ENCODE measurements around the gene SORCS2. TPM values are rescaled to one million over a fixed set of nuclear protein-coding genes. Genes with fewer than 3 reads are reported as not detected.

The SORCS2 gene
- total RNA-seq, 1 donor from 2014 or later, result 5.2 TPM

- Histone ChIP-seq H4K20me1 (ENCODE audit: low read depth) (peaks cover 6% of the 10 kb centered on the region), H3K36me3 (no peaks in the 10 kb centered on the region), H2AFZ (replicated peaks) (no peak overlapping the region), H3K4me2 (no peak overlapping the region), H3K4me1 (peaks cover 22% of the 10 kb centered on the region), H3F3A (ENCODE audit: low read depth) (peaks cover 7% of the 10 kb centered on the region), H3K27ac (no peak overlapping the region), H3K79me2 (ENCODE audit: low read depth) (no peaks in the 10 kb centered on the region), H3K27me3 (no peaks in the 10 kb centered on the region), H3K9me3 (ENCODE audit: low read depth) (no peaks in the 10 kb centered on the region), H3K9ac (no peak overlapping the region), H3K4me3 (no peak overlapping the region)
- Mint-ChIP-seq H3K9me3 (no peaks in the 10 kb centered on the region), H3K36me3 (no peaks in the 10 kb centered on the region), H3K27ac (no peak overlapping the region), H3K4me3 (no peak overlapping the region), H3K27me3 (ENCODE audit: insufficient read depth, low read depth) (peaks cover 5% of the 10 kb centered on the region), H3K4me1 (peaks cover 41% of the 10 kb centered on the region)
- DNase-seq (ENCODE audit: low spot score), result no peak
- TF ChIP-seq, protein P1, sequence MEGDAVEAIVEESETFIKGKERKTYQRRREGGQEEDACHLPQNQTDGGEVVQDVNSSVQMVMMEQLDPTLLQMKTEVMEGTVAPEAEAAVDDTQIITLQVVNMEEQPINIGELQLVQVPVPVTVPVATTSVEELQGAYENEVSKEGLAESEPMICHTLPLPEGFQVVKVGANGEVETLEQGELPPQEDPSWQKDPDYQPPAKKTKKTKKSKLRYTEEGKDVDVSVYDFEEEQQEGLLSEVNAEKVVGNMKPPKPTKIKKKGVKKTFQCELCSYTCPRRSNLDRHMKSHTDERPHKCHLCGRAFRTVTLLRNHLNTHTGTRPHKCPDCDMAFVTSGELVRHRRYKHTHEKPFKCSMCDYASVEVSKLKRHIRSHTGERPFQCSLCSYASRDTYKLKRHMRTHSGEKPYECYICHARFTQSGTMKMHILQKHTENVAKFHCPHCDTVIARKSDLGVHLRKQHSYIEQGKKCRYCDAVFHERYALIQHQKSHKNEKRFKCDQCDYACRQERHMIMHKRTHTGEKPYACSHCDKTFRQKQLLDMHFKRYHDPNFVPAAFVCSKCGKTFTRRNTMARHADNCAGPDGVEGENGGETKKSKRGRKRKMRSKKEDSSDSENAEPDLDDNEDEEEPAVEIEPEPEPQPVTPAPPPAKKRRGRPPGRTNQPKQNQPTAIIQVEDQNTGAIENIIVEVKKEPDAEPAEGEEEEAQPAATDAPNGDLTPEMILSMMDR (IDR thresholded peaks at IDR 0.05), result no peak
- TF ChIP-seq EZH2phosphoT487 (IDR thresholded peaks at IDR 0.05) (no peak), EZH2 (IDR thresholded peaks at IDR 0.05) (no peak)
These were observed 170.0 kb downstream of the SORCS2 start for GRCh38 chr4:7362341-7362740.

GRCh38 chr4:7362862-7363430 lies 170.6 kb downstream of the SORCS2 start:
- no peak for TF ChIP-seq EZH2phosphoT487 (IDR thresholded peaks at IDR 0.05)
- TF ChIP-seq, protein P1 (IDR thresholded peaks at IDR 0.05), result no peak
- no peak for TF ChIP-seq EZH2 (IDR thresholded peaks at IDR 0.05)
- H3K9me3 ChIP-seq (ENCODE audit: low read depth), result no peaks in the 10 kb centered on the region
- H3K27me3 ChIP-seq, result no peaks in the 10 kb centered on the region
- no peak overlapping the region for H3K9ac ChIP-seq
- DNase-seq (ENCODE audit: low spot score), result no peak
- H3K4me1 ChIP-seq, result peaks cover 16% of the 10 kb centered on the region
- peaks cover 6% of the 10 kb centered on the region for H4K20me1 ChIP-seq (ENCODE audit: low read depth)
- no peak overlapping the region for H3K27ac ChIP-seq
- no peaks in the 10 kb centered on the region for H3K36me3 ChIP-seq
- Mint-ChIP-seq H3K9me3 (no peaks in the 10 kb centered on the region), H3K36me3 (no peaks in the 10 kb centered on the region), H3K27me3 (ENCODE audit: insufficient read depth, low read depth) (peaks cover 5% of the 10 kb centered on the region), H3K4me1 (peaks cover 41% of the 10 kb centered on the region), H3K4me3 (no peak overlapping the region), H3K27ac (no peak overlapping the region)
- H3K4me3 ChIP-seq, result no peak overlapping the region
- H3K4me2 ChIP-seq, result no peak overlapping the region
- H3K79me2 ChIP-seq (ENCODE audit: low read depth), result no peaks in the 10 kb centered on the region
- H3F3A ChIP-seq (ENCODE audit: low read depth), result peaks cover 7% of the 10 kb centered on the region
- no peak overlapping the region for H2AFZ ChIP-seq (replicated peaks)

DNA sequence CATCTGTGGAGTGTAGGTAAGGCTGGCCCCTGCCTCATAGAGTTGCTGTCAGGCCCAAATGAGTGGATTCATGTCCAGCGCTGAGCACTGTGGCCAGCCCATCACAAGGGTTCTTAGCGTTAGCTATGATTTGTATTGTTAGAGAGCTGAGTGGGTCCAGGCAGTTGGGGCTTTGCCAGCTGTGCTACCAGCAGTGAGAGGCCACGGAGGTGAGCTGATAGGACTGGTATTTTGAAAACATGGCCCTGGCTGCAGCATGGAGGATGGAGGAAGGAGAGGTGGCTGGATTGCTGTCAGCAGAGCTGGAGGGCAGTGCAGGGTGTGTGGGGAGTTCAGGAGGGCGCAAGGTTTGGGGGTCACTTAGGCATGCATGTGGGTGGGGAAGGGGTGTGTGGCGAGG lies 172.6 kb downstream of the SORCS2 start:
- TF ChIP-seq, protein P1 (IDR thresholded peaks at IDR 0.05), result no peak
- H3K9me3 Mint-ChIP-seq, result no peaks in the 10 kb centered on the region
- H3K27ac ChIP-seq, result no peak overlapping the region
- H3K4me2 ChIP-seq, result no peak overlapping the region
- H3K9me3 ChIP-seq (ENCODE audit: low read depth), result no peaks in the 10 kb centered on the region
- H4K20me1 ChIP-seq (ENCODE audit: low read depth), result peaks cover 6% of the 10 kb centered on the region
- H3K36me3 Mint-ChIP-seq, result no peaks in the 10 kb centered on the region
- H3K27me3 Mint-ChIP-seq (ENCODE audit: insufficient read depth, low read depth), result no peaks in the 10 kb centered on the region
- H2AFZ ChIP-seq (replicated peaks), result no peak overlapping the region
- no peak overlapping the region for H3K9ac ChIP-seq
- H3K36me3 ChIP-seq, result no peaks in the 10 kb centered on the region
- no peak for DNase-seq (ENCODE audit: low spot score)
- H3K27me3 ChIP-seq, result no peaks in the 10 kb centered on the region
- H3K27ac Mint-ChIP-seq, result peak overlapping the region; percentile 68
- peaks cover 35% of the 10 kb centered on the region for H3K4me1 Mint-ChIP-seq
- H3K4me3 ChIP-seq, result no peak overlapping the region
- peaks cover 16% of the 10 kb centered on the region for H3K4me1 ChIP-seq
- H3K79me2 ChIP-seq (ENCODE audit: low read depth), result no peaks in the 10 kb centered on the region
- no peak overlapping the region for H3K4me3 Mint-ChIP-seq
- peaks cover 7% of the 10 kb centered on the region for H3F3A ChIP-seq (ENCODE audit: low read depth)

All from neural progenitor cell (in vitro differentiated cells).